GM20000 (cell line): ENCODE measurements around the gene FAM168A.

Source experiments
- DNase-seq: peaks from one replicate; pipeline ENCODE4 v3.0.0; 2012; ENCODE audit warnings: low spot score
- CTCF ChIP-seq: IDR thresholded peaks from 2 replicates; pipeline ENCODE4 v1.5.1; 2012; ENCODE audit warnings: mild to moderate bottlenecking, control low read depth; ENCODE audit errors: extremely low read depth, missing control alignments

FAM168A gene

GRCh38 chr11:73538381-73538872 lies 59.5 kb downstream of the FAM168A start:
- DNase-seq, result peak; percentile 50
- no peak for TF ChIP-seq CTCF

GRCh38 chr11:73537969-73538368 lies 59.9 kb downstream of the FAM168A start:
- no peak for TF ChIP-seq CTCF

GRCh38 chr11:73536961-73537360 lies 61.0 kb downstream of the FAM168A start:
- TF ChIP-seq CTCF, result no peak
- no peak for DNase-seq

More at GRCh38 chr11:73537969-73538368, 59.9 kb downstream of the FAM168A start:
- no peak for DNase-seq

- no peak for DNase-seq
Observed at GRCh38 chr11:73532310-73532709, 65.6 kb downstream of the FAM168A start.

GRCh38 chr11:73531386-73531785 lies 66.5 kb downstream of the FAM168A start:
- DNase-seq, result no peak
- no peak for TF ChIP-seq CTCF

More at GRCh38 chr11:73532310-73532709, 65.6 kb downstream of the FAM168A start:
- no peak for TF ChIP-seq CTCF

GRCh38 chr11:73530109-73530508 lies 67.8 kb downstream of the FAM168A start:
- no peak for DNase-seq
- TF ChIP-seq CTCF, result no peak

- DNase-seq, result no peak
- TF ChIP-seq CTCF, result no peak
Observed at GRCh38 chr11:73529204-73529530, 68.7 kb downstream of the FAM168A start.
